Medulla oblongata (tissue), 1 donor: Measurements from ENCODE around the gene CRK.

ENCODE experiments used
- DNase-seq: peaks from one replicate; pipeline ENCODE4 v3.0.0-alpha.2; 2015; ENCODE audit errors: extremely low spot score

The CRK gene

DNA sequence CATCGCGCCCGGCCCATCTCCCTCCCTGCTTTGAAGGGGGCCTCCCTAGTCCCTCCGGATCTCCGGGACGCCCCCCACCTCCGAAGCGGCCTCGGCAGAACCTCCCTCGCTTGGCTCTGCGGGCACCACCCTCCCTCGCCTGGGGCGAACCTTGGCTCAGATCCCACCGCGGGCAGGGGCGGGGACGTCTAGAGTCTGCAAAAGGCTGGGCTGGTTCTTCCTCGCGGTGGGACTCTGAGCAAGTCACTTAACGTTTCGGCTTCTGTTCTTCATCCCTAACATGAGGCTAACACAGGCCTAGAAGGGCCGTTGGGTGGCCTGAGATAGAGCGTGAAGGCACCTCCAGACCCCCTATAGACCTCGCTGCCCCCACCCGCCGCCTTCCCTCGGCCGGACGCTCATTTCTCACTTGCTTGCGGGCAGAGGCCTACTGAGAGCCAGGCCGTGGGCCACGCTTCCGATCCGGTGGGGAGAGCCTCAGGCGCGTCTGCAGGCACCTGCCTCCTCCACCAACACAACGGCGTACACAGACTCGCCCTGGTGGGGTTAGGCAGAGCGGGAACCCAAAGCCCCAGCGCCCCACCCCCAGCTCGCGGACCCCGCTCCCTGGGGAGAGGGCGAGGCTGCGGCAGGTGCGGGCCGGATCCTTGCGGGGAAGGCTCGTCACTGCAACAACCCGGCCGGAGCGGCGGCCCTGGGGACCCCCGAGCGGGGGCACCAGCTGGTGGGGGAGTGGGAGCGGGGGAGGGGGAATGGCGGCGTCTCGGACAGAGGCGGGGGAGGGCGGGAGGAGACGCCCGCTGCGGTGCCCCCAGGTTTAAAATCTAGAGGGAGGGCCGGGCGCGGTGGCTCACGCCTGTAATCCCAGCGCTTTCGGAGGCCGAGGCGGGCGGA is 31.0 kb upstream of the CRK start:
- DNase-seq = peak; percentile 45

DNA sequence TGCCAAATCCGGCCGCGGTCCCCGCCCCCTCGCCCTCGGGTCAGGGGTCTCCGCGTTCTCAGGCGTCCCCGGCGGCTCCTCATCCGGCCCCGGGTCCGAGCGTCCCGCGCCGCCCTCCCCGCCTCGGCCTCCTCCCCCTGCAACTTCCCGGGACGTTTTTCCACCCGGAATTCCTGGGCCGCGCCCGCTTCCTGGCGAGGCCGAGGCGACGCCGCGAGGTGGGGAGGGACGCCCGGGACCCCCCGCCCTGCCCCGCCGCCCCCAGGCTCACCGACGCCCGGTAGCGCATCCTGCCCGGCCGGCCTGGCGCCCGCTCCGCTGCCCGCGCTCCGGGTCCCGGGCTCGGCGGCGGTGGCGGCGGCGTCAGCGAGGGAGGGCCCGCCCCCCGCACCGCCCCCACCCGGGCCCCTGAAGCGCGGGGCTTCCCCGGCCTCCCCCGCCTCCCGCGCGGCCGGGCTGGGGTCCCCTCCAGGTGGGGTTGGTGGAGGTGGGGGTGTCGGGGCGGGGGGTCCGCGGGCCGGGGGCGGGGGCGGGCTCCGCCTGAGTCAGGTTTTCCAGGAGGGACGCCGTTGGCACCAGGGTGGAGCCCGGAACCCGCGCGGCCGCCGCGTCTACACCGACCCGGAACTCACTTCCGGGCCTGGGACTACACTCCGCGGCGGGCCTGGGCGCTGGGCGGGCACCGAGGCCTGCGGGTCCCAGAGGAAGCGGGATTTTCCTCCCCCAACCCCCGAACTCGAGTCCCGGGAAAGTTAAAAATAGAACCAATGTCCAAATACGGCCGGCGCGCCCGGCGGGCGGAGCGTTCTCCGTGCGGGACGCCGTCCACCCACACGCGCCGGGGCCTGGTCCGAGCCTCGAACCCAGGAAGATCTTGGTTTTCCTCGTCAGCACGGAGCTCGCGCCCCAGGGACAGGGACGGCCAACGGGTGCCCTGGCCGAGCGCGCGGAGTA is 29.7 kb upstream of the CRK start:
- DNase-seq = no peak

DNA sequence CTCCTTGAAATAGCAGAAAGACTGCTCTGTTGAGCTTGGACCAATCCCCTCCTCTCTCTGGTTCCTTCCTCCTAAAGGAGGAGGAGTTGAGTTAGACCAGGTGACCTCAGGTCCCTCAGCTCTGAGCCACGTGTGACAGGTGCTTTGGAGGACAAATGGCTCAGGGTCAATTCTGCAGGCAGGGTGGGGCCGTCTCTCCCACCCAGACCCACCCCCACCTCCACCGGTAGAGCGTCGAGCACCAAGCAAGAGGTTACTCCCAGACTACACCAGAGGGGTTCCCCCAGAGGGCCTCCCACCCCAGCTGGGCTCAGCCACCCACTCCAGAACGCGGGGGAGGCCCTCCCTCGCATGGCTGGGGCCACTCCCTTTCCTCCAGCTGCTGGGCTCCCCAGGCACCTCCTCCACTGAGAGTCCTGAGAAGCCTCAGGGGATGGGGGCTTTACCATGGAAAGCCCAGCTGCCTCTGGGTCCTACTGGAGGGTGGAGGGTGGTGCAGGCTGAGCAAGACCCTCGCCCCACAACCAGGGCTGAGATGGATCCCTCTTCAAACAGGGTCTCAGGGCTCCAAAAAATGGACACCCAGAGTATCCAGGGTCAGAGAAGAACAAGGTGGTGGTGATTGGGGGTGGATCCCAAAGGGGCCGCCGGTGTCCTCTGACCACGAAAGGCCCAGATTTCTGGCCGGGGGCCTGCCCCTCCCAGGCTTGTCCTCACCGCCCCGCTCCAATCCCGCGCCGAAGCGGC is 28.8 kb upstream of the CRK start:
- DNase-seq = peak; percentile 38

DNA sequence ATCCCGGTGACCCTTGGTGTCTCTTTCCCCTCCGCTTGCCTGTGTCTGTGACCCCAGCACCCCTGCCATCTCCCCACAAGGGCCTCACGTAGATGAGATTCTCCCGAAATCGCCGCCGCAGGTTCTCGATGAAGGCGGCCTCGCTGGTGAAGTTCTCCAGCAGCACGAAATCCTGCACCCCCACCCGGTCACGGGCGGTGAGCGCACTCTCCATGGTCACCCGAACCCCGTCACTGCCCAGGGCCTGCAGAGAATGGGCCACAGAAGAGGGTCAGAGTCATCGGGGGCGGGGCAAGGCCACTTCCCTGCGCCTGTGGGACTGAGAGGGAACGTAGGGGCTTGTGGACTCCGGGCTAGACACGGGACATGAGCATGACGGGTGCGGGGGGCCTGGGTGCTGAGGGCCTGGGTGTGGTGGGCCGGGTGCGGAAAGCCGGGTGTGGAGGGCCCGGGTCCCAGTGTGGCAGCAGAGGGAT is 28.1 kb upstream of the CRK start:
- DNase-seq = no peak

DNA sequence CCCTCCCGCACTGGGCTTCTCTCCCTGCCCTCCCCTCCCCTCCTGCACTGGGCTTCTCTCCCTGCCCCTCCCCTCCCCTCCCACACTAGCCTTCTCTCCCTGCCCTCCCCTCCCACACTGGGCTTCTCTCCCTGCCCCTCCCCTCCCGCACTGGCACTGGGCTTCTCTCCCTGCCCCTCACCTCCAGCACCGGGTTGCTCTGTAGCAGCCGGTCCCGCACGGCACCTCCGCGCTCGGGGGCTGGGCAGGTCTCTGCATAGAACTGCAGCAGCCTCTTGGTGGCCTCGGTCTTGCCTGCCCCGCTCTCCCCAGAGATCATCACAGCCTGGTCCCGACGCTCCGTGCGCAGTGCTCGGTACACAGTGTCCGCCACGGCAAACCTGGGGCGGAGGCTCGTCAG is 26.6 kb upstream of the CRK start:
- peak; percentile 68 for DNase-seq

DNA sequence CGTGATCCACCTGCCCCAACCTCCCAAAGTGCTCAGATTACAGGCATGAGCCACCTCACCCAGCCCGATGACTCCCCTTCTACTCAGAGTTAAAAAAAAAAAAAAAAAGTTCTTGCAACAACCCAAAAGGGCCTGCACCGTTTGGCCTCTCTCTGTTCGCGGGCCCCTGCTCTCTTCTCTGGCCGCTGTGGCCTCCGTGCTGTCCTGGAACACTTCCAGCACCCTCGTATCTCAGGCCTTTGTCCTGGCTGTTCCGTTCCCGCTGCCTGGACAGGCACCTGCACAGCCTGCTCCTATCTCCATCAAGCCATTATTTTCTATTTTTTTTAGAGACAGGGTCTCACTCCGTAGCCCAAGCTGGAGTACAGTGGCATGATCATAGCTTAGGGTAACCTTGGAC is 25.7 kb upstream of the CRK start:
- no peak for DNase-seq

GRCh38 chr17:1480747-1481465 is 24.9 kb upstream of the CRK start:
- DNase-seq = peak; percentile 36

DNA sequence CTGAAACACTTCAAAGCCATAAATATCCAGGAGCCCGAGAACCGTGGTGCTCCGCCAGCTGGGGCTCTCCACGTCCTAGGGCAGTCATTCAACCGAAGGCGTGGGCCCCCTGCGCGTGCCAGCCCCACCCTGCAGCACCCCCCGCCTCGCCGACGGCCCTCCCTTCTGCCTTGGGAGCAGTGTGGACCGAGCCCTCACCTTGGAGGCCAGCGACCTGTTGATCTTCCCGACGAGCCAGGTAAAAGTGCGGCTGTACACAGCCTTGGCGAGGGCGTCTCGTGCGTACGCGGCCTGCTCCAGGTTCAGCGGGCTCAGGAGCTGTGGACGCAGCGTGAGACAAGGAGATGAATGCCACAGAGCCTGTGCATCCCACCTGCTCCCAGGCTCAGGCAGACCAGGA is 22.4 kb upstream of the CRK start:
- no peak for DNase-seq

DNA sequence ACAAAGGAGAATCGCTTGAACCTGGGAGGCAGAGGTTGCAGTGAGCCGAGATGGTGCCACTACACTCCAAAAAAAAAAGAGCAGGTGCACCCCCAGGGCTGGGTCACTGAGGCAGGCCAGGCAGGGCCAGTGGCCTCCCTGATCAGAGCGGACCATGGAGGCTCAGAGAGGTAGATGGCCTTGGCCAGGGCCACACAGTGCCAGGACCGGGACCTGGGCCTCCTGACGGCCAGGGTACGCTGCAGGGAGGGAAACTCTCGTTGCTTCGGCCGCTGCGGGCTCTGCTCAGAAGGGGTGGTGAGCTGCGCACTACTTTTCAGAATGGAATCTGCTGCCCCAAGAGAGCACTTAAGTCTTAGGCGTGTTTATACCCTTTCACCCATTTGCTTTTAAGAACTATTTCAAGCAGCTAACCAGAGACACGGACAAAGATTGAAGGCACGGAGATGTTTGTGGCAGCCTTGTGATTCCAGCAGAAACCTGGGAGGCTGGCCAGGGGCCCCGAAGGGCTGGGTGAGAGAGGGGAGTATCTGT is 19.4 kb upstream of the CRK start:
- no peak for DNase-seq

DNA sequence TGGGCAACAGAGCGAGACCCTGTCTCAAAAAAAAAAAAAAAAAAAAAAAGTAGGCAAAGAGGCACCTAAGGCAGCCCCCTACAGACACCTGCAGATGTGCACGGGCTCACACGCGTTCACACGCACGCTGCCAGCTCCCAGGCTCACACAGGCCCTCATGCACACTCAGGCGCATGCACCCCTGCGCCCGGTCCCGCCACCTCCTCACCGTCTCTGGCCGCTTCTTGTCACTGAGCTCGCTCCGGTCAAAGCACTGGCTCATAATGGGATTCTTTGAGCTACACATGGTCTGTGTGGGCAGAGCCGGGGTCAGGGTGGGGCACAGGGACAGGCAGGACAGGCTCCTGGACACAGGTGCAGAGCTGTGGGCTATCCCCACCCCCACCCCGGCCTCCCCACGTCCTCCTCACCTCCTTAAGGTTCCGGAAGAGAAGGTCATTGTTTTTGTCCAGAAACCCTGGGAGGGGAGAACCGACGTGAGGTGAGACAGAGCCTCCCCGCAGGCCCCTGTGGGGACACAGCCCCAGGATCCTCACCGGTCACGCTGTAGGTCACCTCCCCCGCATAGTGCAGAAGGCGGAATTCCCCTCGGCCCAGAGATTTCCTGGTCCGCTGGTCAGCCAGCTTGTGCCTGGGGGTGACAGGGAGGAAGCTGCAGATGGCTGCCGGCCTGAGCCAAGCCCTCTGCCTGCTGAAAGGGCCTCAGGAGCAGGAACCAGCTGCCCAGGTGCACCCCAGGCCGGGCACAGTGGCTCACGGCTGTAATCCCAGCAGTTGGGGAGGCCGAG is 18.6 kb upstream of the CRK start:
- no peak for DNase-seq

DNA sequence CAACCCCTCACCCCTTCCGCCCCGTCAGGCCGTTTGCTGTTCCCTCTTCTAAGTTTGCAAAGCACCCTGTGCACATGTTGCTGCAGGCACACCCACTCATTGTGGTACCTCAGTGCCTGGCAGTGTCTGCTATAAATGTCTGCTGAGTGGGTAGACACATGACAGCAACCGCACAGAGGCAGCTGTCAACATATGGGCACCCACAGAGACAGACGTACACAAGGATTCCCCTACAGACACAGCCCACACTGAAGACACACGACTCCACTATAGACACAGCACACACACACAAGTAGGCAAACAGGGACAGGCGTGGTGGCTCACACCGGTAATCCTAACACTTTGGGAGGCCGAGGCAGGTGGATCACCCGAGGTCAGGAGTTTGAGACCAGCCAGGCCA is 17.8 kb upstream of the CRK start:
- DNase-seq = no peak

DNA sequence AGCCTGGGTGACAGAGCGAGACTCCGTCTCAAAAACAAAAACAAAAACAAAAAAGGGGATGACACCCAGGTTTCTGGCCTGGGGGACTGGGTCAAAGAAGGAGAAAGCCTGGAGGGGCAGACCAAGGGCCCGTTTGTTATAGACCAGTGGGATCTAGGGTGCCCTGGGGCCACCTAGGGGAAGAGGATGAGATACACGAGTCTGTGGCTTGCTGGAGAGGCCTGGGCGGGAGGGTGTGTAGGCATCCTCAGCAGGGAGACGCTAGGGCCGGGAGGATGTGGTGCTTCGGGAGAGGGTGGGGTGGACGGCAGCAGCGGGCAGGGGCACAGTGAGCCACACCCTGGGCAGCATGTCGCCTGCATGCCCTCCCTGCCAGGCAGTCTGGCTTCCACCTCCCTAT is 17.1 kb upstream of the CRK start:
- DNase-seq = no peak

DNA sequence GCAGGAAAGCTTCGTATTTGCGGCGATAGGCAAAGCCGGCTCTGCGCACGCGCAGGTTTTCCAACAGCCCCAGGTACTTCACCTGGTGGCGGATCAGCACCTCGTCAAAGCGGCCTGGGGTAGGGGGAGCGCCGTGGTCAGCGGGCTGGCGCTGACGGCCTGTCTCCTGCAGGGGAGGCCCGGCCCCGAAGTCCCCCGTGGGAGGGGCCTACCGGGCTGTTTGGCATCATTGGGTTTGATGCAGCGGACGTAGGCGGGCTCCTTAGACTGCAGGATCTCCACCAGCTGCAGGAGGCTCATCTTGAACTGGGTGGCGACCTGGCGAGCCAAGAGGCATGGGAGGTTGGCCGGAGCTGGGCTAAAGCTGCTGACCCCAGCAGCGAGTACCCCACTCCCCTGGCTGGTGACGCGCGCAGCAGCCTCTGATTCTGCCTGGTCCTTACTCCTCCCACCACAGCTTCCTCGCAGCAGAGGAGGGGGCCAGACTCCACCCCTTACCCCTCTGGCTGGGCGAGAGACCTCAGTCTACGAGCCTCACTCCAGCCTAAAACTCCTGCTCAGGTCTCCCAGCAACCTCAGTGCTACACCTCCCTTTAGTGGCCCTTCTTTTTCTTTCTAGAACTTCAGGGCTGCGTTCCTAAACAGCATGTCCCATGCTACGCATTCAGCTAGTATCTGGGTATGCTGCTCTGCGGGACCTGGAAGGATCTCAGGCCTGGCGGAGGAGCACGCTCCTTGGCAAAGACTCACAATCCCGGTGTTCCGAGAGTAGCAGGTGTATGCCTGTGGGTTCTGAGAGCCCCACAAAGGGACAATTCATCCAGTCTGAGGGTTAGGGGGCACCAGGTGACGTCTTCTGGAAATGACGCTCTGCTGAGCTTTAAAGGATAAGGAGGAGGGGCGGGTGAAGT is 16.1 kb upstream of the CRK start:
- DNase-seq = no peak

DNA sequence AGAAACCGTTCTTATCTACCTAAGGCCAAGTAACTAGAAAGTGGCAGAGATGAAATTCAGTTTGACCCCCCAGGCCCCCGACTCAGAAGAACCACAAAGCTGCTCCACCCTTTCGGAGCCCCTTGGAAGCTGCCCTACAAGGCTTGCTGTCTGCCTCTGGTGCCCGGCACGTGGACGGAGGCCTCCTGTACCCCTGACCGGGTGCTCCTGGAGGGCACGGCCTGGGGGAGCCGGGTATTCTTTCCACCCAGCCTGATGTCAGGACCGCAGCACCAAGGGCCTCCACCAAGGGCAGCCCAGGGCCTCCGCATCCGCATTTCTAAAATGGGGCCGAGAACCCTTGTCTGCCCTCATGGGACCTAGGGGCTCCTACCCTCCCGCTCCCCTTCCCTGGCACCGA is 15.5 kb upstream of the CRK start:
- no peak for DNase-seq

GRCh38 chr17:1470755-1471462 is 14.9 kb upstream of the CRK start:
- DNase-seq = no peak

- DNase-seq = no peak
Measured at GRCh38 chr17:1470071-1470754, 14.2 kb upstream of the CRK start.

GRCh38 chr17:1469231-1469852 is 13.3 kb upstream of the CRK start:
- DNase-seq = no peak
